ENCODE measurements around the gene NPM1.
"Not testable (repeated sequence)": the region's sequence is repeated elsewhere in the genome, so short reads cannot be mapped to it uniquely, and the experiment has no call there.

NPM1 gene, protein sequence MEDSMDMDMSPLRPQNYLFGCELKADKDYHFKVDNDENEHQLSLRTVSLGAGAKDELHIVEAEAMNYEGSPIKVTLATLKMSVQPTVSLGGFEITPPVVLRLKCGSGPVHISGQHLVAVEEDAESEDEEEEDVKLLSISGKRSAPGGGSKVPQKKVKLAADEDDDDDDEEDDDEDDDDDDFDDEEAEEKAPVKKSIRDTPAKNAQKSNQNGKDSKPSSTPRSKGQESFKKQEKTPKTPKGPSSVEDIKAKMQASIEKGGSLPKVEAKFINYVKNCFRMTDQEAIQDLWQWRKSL

DNA sequence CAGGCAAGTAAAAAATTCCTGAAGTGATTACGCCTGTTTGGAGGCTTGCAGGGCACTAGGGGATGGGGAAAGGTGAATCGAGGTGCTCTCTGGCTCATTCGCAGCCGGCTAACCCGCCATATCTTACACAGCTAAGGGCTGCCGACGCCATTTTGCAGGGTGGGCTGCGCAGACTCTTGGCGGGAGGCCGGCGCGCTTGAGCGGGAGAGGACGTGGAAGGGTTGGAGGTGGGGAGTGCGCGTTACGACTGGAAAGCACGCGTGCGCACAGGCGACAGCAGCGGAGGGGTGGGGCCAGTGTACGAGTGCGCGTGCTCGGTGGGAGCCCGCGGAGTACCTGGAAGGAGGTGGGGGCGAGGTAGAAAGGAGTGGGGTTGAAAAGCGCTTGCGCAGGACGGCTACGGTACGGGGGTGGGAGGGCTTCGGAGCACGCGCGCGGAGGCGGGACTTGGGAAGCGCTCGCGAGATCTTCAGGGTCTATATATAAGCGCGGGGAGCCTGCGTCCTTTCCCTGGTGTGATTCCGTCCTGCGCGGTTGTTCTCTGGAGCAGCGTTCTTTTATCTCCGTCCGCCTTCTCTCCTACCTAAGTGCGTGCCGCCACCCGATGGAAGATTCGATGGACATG lies at the start of gene NPM1:
Gene NPM1 (plus strand): TSS at position 505 of the 625 bp plus-strand sequence. CDS start 100 bp downstream, at position 605.
- H3K9me3 Mint-ChIP-seq = no peaks in the 10 kb centered on the region
- H3K4me3 Mint-ChIP-seq = peak within 1 kb of the TSS; percentile 98
- H3K27me3 Mint-ChIP-seq = peaks cover 9% of the 10 kb centered on the region
- peaks cover 50% of the 10 kb centered on the region for H3K36me3 Mint-ChIP-seq (ENCODE audit: low read depth)
- H3K4me1 Mint-ChIP-seq (ENCODE audit: low read depth) = peaks cover 70% of the 10 kb centered on the region
- peak within 1 kb of the TSS; percentile 98 for H3K27ac Mint-ChIP-seq

DNA sequence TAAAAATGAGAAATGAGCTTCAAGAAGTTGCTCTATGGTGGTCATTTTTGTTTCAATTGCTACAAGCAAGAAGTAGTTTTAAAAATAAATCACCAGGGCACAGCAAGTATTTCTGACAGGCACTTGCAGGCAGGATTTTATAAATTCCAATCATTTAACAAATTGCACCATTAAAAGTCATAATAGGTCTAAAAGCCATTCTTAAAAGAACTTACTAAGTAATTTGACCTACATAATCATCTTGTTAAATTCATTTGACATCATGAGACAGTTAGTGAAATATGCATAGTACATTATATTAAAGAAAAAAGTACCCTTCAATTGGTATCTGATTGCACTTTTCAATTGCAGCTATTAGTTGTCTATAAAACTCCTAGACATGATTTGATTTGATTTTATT lies 47.6 kb upstream of the NPM1 start:
- Mint-ChIP-seq H3K4me1 (ENCODE audit: low read depth) (peaks cover 4% of the 10 kb centered on the region), H3K36me3 (ENCODE audit: low read depth) (no peaks in the 10 kb centered on the region), H3K27me3 (peaks cover 29% of the 10 kb centered on the region), H3K27ac (no peak overlapping the region), H3K9me3 (no peaks in the 10 kb centered on the region), H3K4me3 (no peak overlapping the region)

DNA sequence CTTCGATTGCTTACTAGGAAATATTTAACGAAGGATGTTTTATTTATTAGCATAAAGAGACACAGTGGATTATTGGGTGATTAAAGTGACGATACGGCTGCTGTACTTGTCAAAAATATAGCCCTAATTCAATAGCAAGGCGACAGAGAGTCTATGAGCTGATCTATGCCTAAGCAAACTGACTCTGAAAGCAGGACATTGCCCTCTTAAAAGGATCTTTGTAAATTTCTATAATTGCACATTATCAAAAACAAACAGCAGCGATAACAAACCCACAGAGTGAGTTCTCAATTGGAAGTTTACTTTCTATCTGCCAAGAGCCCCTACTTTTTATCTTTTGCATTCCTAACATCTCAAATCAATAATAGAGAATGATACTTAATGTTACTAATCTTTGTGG lies 47.2 kb upstream of the NPM1 start:
- no peak overlapping the region for H3K4me3 Mint-ChIP-seq
- H3K27me3 Mint-ChIP-seq = peaks cover 25% of the 10 kb centered on the region
- H3K27ac Mint-ChIP-seq = no peak overlapping the region
- H3K36me3 Mint-ChIP-seq (ENCODE audit: low read depth) = no peaks in the 10 kb centered on the region
- H3K9me3 Mint-ChIP-seq = no peaks in the 10 kb centered on the region
- peaks cover 4% of the 10 kb centered on the region for H3K4me1 Mint-ChIP-seq (ENCODE audit: low read depth)

DNA sequence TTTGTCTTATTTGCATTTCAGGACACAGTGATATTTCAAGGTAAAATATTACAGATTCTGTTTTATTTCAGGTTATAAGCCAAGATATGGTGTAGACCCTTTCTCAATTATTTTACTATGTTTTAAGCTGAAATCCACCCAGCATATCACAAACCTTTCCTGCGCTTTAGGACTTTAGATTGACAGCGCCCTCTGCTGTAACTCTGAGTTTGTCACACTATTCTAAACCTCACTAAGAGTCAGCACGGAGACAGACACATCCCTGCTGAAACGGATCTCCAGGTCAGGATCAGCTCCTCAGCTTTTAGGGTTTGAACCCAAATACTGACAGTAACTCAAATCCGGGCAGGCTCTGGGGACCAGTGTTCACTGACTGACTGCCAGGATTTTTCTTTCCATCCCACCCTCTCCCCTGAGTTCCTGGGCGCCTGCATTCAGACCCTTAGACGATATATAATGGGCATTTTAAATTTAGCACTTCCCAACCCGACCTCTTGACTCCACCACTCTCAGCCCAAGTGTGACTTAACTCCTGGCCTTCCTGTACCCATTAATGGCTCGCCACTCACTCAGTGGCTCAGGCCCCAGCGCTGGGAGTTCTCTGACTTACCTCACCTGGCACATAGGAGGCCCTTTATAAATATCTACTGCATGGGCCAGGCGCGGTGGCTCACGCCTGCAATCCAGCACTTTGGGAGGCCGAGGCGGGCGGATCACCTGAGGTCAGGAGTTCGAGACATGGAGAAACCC lies 45.1 kb upstream of the NPM1 start:
- Mint-ChIP-seq H3K27me3 (peaks cover 22% of the 10 kb centered on the region), H3K36me3 (ENCODE audit: low read depth) (no peaks in the 10 kb centered on the region), H3K4me3 (no peak overlapping the region), H3K4me1 (ENCODE audit: low read depth) (no peaks in the 10 kb centered on the region), H3K27ac (no peak overlapping the region), H3K9me3 (no peaks in the 10 kb centered on the region)

DNA sequence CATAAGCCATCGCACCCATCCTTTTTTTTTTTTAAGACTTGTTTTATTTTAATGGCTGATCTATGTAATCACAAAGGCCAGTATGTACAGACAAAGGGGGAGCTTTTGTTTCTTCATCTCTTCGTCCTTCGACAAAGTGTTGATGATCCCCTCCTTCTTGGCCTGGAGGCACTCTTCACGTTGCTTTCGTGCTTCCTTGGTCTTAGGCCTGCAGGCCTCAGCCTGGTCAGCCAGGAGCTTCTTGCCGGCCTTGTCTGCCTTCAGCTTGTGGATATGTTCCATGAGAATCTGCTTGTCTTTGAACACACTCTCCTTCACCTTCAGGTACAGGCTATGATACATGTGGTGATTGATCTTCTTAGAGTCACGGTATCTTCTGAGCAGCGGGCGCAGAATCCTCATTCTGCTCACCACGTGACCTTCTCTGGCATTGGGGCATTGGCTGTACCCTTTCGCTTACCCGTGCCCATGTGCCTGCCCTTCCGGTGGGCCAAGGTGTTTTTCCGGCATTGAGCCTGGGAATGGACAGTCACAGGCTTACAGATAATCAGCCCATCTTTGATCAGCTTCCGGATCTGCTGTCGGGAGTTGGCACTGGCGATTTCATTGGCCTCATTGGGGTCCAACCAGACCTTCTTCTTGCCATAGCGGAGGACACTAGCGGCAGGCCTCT lies 42.6 kb upstream of the NPM1 start:
- no peak overlapping the region for H3K27ac Mint-ChIP-seq
- H3K27me3 Mint-ChIP-seq = peaks cover 11% of the 10 kb centered on the region
- H3K4me1 Mint-ChIP-seq (ENCODE audit: low read depth) = no peaks in the 10 kb centered on the region
- H3K4me3 Mint-ChIP-seq = no peak overlapping the region
- H3K36me3 Mint-ChIP-seq (ENCODE audit: low read depth) = no peaks in the 10 kb centered on the region
- no peaks in the 10 kb centered on the region for H3K9me3 Mint-ChIP-seq

DNA sequence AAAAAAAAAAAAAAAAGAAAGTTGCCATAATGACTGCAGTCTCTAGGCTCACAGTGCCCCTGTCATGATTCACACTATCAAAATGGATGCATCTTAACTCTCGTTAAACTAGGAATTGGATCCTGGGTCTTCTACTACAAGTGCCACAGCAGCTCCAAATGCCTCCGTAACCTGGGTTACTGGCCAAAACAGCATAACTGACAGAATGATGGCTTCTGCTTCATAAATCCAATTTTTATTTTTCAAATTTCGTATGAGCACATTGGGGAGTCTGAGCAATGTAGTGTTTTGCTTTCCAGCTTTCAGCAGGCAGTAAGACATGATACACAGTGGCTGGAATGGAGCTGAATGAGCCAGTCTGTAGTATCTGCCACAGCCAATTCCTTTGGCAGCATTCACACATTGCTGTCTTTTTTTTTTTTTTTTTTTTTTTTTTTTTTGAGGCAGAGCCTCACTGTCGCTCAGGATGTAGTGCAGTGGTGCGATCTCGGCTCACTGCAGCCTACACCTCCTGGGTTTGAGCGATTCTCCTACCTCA lies 36.0 kb upstream of the NPM1 start:
- Mint-ChIP-seq H3K4me3 (no peak overlapping the region), H3K9me3 (no peaks in the 10 kb centered on the region), H3K27ac (no peak overlapping the region), H3K4me1 (ENCODE audit: low read depth) (peaks cover 5% of the 10 kb centered on the region), H3K36me3 (ENCODE audit: low read depth) (no peaks in the 10 kb centered on the region), H3K27me3 (peaks cover 3% of the 10 kb centered on the region)

DNA sequence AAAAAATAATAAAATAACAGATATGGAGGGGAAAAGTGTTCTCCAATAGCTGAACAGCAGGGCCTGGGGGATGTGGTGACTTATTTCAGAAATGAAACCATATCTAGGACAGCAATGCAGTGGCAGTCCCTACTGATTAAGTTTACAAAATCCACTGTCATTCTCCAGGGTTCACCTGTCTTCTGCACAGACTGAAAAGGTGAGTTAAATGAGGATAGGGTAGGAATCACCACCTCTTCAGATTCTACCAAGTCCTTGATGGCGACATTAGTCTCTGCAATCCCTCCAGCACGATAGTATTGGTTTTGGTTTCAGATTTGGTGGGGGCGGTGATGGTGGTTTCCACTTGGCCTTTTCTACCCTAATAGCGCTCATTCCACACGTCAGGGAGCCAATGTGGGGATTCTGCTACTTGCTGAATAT lies 32.3 kb upstream of the NPM1 start:
- H3K27ac Mint-ChIP-seq = no peak overlapping the region
- no peaks in the 10 kb centered on the region for H3K36me3 Mint-ChIP-seq (ENCODE audit: low read depth)
- peaks cover 6% of the 10 kb centered on the region for H3K9me3 Mint-ChIP-seq
- H3K27me3 Mint-ChIP-seq = no peaks in the 10 kb centered on the region
- peaks cover 5% of the 10 kb centered on the region for H3K4me1 Mint-ChIP-seq (ENCODE audit: low read depth)
- H3K4me3 Mint-ChIP-seq = no peak overlapping the region

DNA sequence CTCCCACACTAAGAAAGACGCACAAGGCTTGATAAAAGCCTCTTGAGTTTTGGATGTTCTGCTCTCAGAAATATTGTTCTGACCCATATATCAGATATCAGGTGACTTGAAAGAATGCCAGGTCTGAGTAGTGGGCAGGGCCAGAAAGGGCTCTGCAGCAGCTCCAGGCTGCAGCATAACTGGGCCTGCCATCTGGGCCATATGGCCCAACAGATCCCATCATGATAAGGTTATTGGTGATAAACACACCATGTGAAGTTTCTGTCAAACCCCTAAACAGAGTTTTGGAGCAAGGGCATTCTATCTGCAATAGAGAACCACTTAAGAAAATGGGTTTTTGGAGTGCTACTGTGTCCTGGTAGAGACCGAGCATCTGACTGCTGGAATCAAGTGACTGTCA lies 29.8 kb upstream of the NPM1 start:
- Mint-ChIP-seq H3K36me3 (ENCODE audit: low read depth) (no peaks in the 10 kb centered on the region), H3K4me1 (ENCODE audit: low read depth) (peaks cover 5% of the 10 kb centered on the region), H3K4me3 (no peak overlapping the region), H3K27me3 (no peaks in the 10 kb centered on the region), H3K27ac (no peak overlapping the region), H3K9me3 (peaks cover 6% of the 10 kb centered on the region)

DNA sequence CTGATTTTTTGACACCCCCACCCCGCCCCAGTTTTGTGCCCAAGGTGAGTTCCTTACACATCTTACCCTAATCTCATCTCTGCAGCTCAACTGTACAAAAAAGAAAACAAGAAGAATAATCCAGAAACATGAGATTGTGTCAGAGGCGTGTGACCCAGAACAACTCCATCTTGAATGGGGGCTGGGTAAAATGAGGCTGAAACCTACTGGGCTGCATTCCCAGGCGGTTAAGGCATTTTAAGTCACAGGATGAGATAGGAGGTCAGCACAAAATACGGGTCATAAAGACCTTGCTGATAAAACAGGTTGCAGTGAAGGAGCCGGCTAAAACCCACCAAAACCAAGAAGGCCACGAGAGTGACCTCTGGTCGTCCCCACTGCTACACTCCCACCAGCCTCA lies 26.5 kb upstream of the NPM1 start:
- peaks cover 17% of the 10 kb centered on the region for H3K27me3 Mint-ChIP-seq
- H3K4me3 Mint-ChIP-seq; H3K27ac Mint-ChIP-seq; H3K9me3 Mint-ChIP-seq; H3K36me3 Mint-ChIP-seq (ENCODE audit: low read depth); H3K4me1 Mint-ChIP-seq (ENCODE audit: low read depth): not testable (repeated sequence)

DNA sequence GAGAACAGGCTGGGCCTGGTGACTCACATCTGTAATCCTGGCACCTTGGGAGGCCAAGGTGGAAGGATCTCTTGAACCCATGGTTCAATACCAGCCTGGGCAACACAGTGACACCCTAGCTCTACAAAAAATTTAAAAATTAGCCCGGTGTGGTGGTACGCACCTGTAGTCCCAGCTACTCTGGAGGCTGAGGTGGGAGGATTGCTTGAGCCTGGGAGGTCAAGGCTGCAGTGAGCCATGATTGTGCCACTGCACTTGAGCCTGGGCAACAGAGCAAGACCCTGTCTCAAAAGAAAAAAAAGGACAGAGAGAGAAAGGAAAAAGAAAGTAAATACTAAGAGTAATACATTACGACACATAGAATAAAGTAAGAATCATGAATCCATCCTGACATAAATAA lies 24.4 kb upstream of the NPM1 start:
- H3K4me1 Mint-ChIP-seq (ENCODE audit: low read depth); H3K9me3 Mint-ChIP-seq; H3K36me3 Mint-ChIP-seq (ENCODE audit: low read depth); H3K4me3 Mint-ChIP-seq; H3K27ac Mint-ChIP-seq: not testable (repeated sequence)
- H3K27me3 Mint-ChIP-seq = peaks cover 21% of the 10 kb centered on the region

DNA sequence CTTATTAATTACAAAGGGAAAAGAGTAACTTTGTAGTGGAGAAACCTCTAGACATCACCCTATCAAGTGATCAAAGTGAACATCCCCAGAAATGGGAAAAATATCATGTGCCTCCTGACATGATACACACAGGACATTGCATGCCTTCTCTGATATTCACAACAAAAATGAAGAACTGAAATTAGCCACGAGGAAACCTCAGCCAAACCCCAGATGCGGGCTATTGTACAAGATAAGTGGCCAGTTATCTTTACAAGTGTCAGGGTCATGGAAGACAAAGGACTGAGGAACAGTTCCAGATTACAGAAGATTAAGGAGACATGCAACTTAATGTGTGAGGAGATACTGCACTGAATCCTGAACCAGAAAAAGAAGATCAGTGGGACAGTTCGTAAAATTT lies 23.8 kb upstream of the NPM1 start:
- Mint-ChIP-seq H3K9me3 (no peaks in the 10 kb centered on the region), H3K27me3 (peaks cover 21% of the 10 kb centered on the region), H3K36me3 (ENCODE audit: low read depth) (no peaks in the 10 kb centered on the region), H3K4me3 (no peak overlapping the region), H3K27ac (no peak overlapping the region), H3K4me1 (ENCODE audit: low read depth) (peaks cover 4% of the 10 kb centered on the region)

DNA sequence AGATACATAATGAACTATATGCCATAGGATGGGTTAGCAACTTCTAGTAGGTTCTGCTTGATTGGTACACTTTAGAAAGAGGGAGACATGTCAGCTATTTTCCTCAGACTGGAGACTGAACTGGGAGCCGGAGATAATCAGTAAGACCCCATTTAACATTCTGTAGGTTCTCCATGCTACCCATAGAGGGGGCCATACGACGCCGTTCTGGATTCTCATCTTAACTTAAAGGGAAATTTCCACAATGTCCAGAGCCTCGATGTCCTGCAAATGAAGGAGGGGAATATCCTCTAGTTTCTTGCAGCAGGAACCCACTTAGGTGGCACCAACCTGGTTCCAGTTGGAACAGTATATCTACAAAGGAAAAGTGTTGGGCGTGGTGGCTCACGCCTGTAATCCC lies 22.3 kb upstream of the NPM1 start:
- Mint-ChIP-seq H3K36me3 (ENCODE audit: low read depth) (no peaks in the 10 kb centered on the region), H3K27me3 (peaks cover 25% of the 10 kb centered on the region), H3K27ac (no peak overlapping the region)

DNA sequence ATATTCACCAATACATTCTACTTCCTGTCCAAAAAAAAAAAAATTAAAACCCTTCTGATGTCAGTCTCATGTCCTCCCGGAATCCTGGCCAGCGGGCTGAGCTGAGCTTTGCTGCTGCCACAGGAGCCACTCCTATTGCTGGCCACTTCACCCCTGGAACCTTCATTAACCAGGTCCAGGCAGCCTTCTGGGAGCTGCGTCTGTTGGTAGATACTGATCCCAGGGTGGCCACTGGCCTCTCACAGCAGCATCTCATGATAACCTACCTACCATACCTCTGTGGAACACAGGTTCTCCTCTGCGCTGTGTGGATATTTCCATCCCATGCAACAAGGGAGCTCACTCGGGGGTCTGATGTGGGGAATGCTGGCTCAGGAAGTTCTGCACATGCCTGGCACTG lies 21.0 kb upstream of the NPM1 start:
- H3K27me3 Mint-ChIP-seq = peaks cover 31% of the 10 kb centered on the region
- H3K36me3 Mint-ChIP-seq (ENCODE audit: low read depth) = no peaks in the 10 kb centered on the region
- no peak overlapping the region for H3K27ac Mint-ChIP-seq
- H3K4me3 Mint-ChIP-seq = no peak overlapping the region
- H3K4me1 Mint-ChIP-seq (ENCODE audit: low read depth) = peaks cover 4% of the 10 kb centered on the region
- H3K9me3 Mint-ChIP-seq = no peaks in the 10 kb centered on the region

More for the DNA sequence above, 22.3 kb upstream of the NPM1 start:
- H3K4me3 Mint-ChIP-seq = no peak overlapping the region
- no peaks in the 10 kb centered on the region for H3K9me3 Mint-ChIP-seq
- H3K4me1 Mint-ChIP-seq (ENCODE audit: low read depth) = peaks cover 4% of the 10 kb centered on the region

DNA sequence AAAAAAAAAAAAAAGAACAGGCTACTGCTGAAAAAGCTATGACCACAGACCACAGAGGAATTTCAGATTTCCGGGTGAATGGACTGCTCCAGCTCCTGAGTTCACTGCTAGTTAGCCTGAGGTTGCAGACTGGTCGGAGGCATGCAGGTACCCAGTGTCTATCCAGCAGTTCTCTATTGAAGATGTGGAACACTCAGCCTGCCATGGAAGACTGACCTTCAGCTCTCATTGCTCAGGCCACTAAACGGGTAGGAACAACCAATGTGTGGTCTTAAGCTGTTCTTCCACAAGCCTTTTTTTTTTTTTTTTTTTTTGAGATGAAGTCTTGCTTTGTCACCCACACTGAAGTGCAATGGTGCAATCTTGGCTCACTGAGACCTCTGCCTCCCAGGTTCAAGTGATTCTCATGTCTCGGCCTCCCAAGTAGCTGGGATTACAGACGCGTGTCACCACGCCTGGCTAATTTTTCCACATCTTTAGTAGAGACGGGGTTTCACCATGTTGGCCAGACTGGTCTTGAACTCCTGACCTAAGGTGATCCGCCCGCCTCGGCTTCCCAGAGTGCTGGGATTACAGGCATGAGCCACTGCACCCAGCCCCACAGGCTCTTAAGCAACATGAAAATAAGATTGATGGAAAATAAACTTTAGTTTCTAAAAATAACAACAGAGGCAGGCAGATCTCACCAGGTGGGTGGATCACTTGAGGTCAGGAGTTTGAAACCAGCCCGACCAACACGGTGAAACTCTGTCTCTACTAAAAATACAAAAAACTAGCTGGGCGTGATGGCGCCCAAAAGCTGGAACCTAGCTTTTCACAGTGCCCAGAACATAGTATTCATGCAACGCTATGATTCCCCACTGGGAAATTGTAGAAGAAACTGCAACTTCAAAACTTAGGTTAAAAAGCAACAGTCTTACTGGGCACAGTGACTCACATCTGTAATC lies 20.0 kb upstream of the NPM1 start:
- H3K4me3 Mint-ChIP-seq = no peak overlapping the region

More for the DNA sequence above, 20.0 kb upstream of the NPM1 start:
- no peak overlapping the region for H3K27ac Mint-ChIP-seq
- peaks cover 31% of the 10 kb centered on the region for H3K27me3 Mint-ChIP-seq
- H3K36me3 Mint-ChIP-seq (ENCODE audit: low read depth) = no peaks in the 10 kb centered on the region
- H3K9me3 Mint-ChIP-seq = no peaks in the 10 kb centered on the region
- peaks cover 4% of the 10 kb centered on the region for H3K4me1 Mint-ChIP-seq (ENCODE audit: low read depth)
